AG04450 (cell line): Measurements from ENCODE around the gene HBA1. TPM values are rescaled to one million over a fixed set of nuclear protein-coding genes. Genes with fewer than 3 reads are reported as not detected.
"Not testable (repeated sequence)": the region's sequence is repeated elsewhere in the genome, so short reads cannot be mapped to it uniquely, and the experiment has no call there.

Experiments
- CTCF ChIA-PET: fragments of 300-600, 350-600 bp; formaldehyde crosslinking; extraction: SDS; loops from one replicate; lab custom pipeline; 2022; ENCODE audit warnings: antibody characterized with exemption, inconsistent platforms; lab: Charles Lee
- POLR2A ChIA-PET: fragments of 350-600 bp; formaldehyde crosslinking; extraction: SDS; loops from one replicate; lab custom pipeline; 2021; ENCODE audit warnings: antibody characterized with exemption, inconsistent platforms; lab: Yijun Ruan, JAX
- DNase-seq: peaks from one replicate; pipeline ENCODE4 v3.0.0-alpha.2; 2011; ENCODE audit warnings: low read depth, low spot score
- H3K27ac ChIP-seq: one replicate; pipeline ENCODE4 v1.5.1; 2012; ENCODE audit warnings: low read depth, low read length, control low read depth
- H3K27me3 ChIP-seq: one replicate; pipeline ENCODE4 v1.6.0; 2012; ENCODE audit warnings: low read length; ENCODE audit not compliant: control insufficient read depth, insufficient read depth
- H3K4me3 ChIP-seq: 2 replicates; pipeline ENCODE4 v1.5.1; 2011; ENCODE audit warnings: mild to moderate bottlenecking, low read depth, low read length, control low read depth
- H3K9me3 ChIP-seq: 2 replicates; pipeline ENCODE4 v1.5.1; 2012; ENCODE audit warnings: low read length; ENCODE audit not compliant: control insufficient read depth, insufficient read depth
- polyA plus RNA-seq: library from polyadenylated mRNA; depleted of rRNA; stranded (reverse); fragments of >200 nt; gene quantifications from 2 replicates; pipeline ENCODE4 v1.2.3, GENCODE V29; 2011
- TF ChIP-seq, protein P1 (sequence below): IDR thresholded peaks from 2 replicates; pipeline ENCODE4 v1.5.1; 2011; ENCODE audit warnings: low read depth, low read length, control low read depth, inconsistent platforms

The HBA1 gene
- polyA plus RNA-seq, 1 experiment = not detected

DNA sequence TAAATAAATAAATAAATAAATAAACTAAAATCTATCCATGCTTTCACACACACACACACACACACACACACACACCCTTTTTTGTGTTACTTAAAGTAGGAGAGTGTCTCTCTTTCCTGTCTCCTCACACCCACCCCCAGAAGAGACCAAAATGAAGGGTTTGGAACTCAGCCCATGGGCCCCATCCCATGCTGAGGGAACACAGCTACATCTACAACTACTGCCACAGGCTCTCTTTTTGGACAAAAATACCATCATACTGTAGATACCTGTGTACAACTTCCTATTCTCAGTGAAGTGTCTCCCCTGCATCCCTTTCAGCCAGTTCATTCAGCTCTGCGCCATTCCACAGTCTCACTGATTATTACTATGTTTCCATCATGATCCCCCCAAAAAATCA lies 5.7 kb upstream of the HBA1 start:
- Histone ChIP-seq H3K4me3 (no peak overlapping the region), H3K27ac (no peak overlapping the region), H3K9me3 (no peaks in the 10 kb centered on the region; the same call in 1 of the 2 replicates), H3K27me3 (peaks cover 52% of the 10 kb centered on the region)
- TF ChIP-seq, protein P1, sequence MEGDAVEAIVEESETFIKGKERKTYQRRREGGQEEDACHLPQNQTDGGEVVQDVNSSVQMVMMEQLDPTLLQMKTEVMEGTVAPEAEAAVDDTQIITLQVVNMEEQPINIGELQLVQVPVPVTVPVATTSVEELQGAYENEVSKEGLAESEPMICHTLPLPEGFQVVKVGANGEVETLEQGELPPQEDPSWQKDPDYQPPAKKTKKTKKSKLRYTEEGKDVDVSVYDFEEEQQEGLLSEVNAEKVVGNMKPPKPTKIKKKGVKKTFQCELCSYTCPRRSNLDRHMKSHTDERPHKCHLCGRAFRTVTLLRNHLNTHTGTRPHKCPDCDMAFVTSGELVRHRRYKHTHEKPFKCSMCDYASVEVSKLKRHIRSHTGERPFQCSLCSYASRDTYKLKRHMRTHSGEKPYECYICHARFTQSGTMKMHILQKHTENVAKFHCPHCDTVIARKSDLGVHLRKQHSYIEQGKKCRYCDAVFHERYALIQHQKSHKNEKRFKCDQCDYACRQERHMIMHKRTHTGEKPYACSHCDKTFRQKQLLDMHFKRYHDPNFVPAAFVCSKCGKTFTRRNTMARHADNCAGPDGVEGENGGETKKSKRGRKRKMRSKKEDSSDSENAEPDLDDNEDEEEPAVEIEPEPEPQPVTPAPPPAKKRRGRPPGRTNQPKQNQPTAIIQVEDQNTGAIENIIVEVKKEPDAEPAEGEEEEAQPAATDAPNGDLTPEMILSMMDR = no peak
- CTCF ChIA-PET = interaction anchor here (1.8 kb wide), 1 partner anchor 64 kb away, joined by 8 read pairs; no protein-coding TSS in a partner anchor
- POLR2A ChIA-PET = no interaction called here
- DNase-seq = no peak

DNA sequence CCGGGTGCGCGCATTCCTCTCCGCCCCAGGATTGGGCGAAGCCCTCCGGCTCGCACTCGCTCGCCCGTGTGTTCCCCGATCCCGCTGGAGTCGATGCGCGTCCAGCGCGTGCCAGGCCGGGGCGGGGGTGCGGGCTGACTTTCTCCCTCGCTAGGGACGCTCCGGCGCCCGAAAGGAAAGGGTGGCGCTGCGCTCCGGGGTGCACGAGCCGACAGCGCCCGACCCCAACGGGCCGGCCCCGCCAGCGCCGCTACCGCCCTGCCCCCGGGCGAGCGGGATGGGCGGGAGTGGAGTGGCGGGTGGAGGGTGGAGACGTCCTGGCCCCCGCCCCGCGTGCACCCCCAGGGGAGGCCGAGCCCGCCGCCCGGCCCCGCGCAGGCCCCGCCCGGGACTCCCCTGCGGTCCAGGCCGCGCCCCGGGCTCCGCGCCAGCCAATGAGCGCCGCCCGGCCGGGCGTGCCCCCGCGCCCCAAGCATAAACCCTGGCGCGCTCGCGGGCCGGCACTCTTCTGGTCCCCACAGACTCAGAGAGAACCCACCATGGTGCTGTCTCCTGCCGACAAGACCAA lies 4.0 kb upstream of the HBA1 start, which contains the start of gene HBA2:
HBA2 (plus strand) TSS at position 503 of the 568 bp plus-strand sequence; CDS start at position 540, 37 bp downstream.
- CTCF ChIA-PET, H3K27ac ChIP-seq, POLR2A ChIA-PET, H3K9me3 ChIP-seq, DNase-seq, H3K4me3 ChIP-seq: not testable (repeated sequence)
- H3K27me3 ChIP-seq = peaks cover 40% of the 10 kb centered on the region

DNA sequence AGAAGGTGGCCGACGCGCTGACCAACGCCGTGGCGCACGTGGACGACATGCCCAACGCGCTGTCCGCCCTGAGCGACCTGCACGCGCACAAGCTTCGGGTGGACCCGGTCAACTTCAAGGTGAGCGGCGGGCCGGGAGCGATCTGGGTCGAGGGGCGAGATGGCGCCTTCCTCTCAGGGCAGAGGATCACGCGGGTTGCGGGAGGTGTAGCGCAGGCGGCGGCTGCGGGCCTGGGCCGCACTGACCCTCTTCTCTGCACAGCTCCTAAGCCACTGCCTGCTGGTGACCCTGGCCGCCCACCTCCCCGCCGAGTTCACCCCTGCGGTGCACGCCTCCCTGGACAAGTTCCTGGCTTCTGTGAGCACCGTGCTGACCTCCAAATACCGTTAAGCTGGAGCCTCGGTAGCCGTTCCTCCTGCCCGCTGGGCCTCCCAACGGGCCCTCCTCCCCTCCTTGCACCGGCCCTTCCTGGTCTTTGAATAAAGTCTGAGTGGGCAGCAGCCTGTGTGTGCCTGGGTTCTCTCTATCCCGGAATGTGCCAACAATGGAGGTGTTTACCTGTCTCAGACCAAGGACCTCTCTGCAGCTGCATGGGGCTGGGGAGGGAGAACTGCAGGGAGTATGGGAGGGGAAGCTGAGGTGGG lies 3.1 kb upstream of the HBA1 start:
- H3K27ac ChIP-seq, POLR2A ChIA-PET, H3K9me3 ChIP-seq, H3K4me3 ChIP-seq, CTCF ChIA-PET, DNase-seq: not testable (repeated sequence)
- peaks cover 40% of the 10 kb centered on the region for H3K27me3 ChIP-seq

DNA sequence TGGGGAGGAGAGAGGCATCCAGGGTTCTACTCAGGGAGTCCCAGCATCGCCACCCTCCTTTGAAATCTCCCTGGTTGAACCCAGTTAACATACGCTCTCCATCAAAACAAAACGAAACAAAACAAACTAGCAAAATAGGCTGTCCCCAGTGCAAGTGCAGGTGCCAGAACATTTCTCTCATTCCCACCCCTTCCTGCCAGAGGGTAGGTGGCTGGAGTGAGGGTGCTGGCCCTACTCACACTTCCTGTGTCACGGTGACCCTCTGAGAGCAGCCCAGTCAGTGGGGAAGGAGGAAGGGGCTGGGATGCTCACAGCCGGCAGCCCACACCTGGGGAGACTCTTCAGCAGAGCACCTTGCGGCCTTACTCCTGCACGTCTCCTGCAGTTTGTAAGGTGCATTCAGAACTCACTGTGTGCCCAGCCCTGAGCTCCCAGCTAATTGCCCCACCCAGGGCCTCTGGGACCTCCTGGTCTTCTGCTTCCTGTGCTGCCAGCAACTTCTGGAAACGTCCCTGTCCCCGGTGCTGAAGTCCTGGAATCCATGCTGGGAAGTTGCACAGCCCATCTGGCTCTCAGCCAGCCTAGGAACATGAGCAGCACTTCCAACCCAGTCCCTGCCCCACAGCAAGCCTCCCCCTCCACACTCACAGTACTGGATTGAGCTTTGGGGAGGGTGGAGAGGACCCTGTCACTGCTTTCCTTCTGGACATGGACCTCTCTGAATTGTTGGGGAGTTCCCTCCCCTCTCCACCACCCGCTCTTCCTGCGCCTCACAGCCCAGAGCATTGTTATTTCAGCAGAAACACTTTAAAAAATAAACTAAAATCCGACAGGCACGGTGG lies 2.3 kb upstream of the HBA1 start:
- H3K4me3 ChIP-seq, H3K9me3 ChIP-seq, DNase-seq, H3K27ac ChIP-seq: not testable (repeated sequence)
- POLR2A ChIA-PET = interaction anchor here (0.7 kb wide), 1 partner anchor 57 kb away, joined by 5 read pairs; no protein-coding TSS in a partner anchor
- H3K27me3 ChIP-seq = peaks cover 38% of the 10 kb centered on the region
- CTCF ChIA-PET = interaction anchor here (0.6 kb wide), 1 partner anchor 35 kb away, joined by 8 read pairs; no protein-coding TSS in a partner anchor

DNA sequence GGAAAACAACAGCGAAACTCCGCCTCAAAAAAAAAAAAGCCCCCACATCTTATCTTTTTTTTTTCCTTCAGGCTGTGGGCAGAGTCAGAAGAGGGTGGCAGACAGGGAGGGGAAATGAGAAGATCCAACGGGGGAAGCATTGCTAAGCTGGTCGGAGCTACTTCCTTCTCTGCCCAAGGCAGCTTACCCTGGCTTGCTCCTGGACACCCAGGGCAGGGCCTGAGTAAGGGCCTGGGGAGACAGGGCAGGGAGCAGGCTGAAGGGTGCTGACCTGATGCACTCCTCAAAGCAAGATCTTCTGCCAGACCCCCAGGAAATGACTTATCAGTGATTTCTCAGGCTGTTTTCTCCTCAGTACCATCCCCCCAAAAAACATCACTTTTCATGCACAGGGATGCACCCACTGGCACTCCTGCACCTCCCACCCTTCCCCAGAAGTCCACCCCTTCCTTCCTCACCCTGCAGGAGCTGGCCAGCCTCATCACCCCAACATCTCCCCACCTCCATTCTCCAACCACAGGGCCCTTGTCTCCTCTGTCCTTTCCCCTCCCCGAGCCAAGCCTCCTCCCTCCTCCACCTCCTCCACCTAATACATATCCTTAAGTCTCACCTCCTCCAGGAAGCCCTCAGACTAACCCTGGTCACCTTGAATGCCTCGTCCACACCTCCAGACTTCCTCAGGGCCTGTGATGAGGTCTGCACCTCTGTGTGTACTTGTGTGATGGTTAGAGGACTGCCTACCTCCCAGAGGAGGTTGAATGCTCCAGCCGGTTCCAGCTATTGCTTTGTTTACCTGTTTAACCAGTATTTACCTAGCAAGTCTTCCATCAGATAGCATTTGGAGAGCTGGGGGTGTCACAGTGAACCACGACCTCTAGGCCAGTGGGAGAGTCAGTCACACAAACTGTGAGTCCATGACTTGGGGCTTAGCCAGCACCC lies 1.2 kb upstream of the HBA1 start:
- peaks cover 46% of the 10 kb centered on the region for H3K27me3 ChIP-seq
- CTCF ChIA-PET = interaction anchor here (0.6 kb wide), 1 partner anchor 34 kb away, joined by 8 read pairs; no protein-coding TSS in a partner anchor
- TF ChIP-seq, protein P1 = no peak
- H3K4me3 ChIP-seq = no peak overlapping the region
- no peak for DNase-seq
- no peaks in the 10 kb centered on the region for H3K9me3 ChIP-seq
- POLR2A ChIA-PET = interaction anchor here (0.7 kb wide), 1 partner anchor 58 kb away, joined by 5 read pairs; no protein-coding TSS in a partner anchor
- no peak overlapping the region for H3K27ac ChIP-seq

DNA sequence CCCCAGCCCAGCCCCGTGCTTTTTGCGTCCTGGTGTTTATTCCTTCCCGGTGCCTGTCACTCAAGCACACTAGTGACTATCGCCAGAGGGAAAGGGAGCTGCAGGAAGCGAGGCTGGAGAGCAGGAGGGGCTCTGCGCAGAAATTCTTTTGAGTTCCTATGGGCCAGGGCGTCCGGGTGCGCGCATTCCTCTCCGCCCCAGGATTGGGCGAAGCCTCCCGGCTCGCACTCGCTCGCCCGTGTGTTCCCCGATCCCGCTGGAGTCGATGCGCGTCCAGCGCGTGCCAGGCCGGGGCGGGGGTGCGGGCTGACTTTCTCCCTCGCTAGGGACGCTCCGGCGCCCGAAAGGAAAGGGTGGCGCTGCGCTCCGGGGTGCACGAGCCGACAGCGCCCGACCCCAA lies 474 bp upstream of the HBA1 start:
- H3K9me3 ChIP-seq, POLR2A ChIA-PET, H3K27ac ChIP-seq, DNase-seq, CTCF ChIA-PET, H3K4me3 ChIP-seq: not testable (repeated sequence)
- peaks cover 46% of the 10 kb centered on the region for H3K27me3 ChIP-seq
